Adipose tissue (tissue), 3 donors: ENCODE measurements around the gene AGO3. TPM values are rescaled to one million over a fixed set of nuclear protein-coding genes. Genes with fewer than 3 reads are reported as not detected.

Experiments
- H3K27ac ChIP-seq: one replicate; pipeline ENCODE4 v1.5.1; 2013; ENCODE audit warnings: low read depth, low read length
- WGBS, 3 donors: extraction: QIAGEN DNeasy Blood & Tissue Kit; methylation state at CpG; one replicate each; pipeline ENCODE4 v1.1.7; 2013; 5-methylcytosine and 5-hydroxymethylcytosine counted together
- polyA plus RNA-seq, 3 donors: library from polyadenylated mRNA; stranded (reverse); fragments of 200-250 nt; gene quantifications; one replicate each; pipeline ENCODE4 v1.2.3, GENCODE V29; 2013
- donor health status: healthy with polysubstance abuse.
- donor health status: Bipolar disorder and iron deficiency.
- donor health status: healthy.

Gene AGO3
- polyA plus RNA-seq, 3 donors, result 2.5 to 7.6 (median 5.4) TPM

- WGBS, 3 donors, result 1% methylated on average over 66 to 84 of the region's 84 CpGs
- H3K27ac ChIP-seq, result peak within 1 kb of the TSS; percentile 17
Measured at GRCh38 chr1:36088577-36089392, 157.9 kb downstream of the AGO3 start, which contains the start of gene ADPRS. TSS of gene ADPRS (plus strand) at chr1:36088892. CDS start at chr1:36088905, 13 bp downstream.

- no peak overlapping the region for H3K27ac ChIP-seq
Measured at GRCh38 chr1:36089393-36090121, 158.7 kb downstream of the AGO3 start.

GRCh38 chr1:36091141-36091540 is 160.2 kb downstream of the AGO3 start:
- H3K27ac ChIP-seq, result no peak overlapping the region
- 89 to 91% (median 91%) methylated on average over 4 of the region's 4 CpGs for WGBS, 3 donors

More at GRCh38 chr1:36089393-36090121, 158.7 kb downstream of the AGO3 start:
- WGBS, 3 donors, result 4% methylated on average over 32 of the region's 32 CpGs

GRCh38 chr1:36091698-36092097 is 160.8 kb downstream of the AGO3 start:
- no peak overlapping the region for H3K27ac ChIP-seq
- WGBS, 3 donors, result 93 to 96% (median 95%) methylated on average over 13 of the region's 13 CpGs

- WGBS, 3 donors, result 90 to 94% (median 94%) methylated on average over 17 of the region's 17 CpGs
- no peak overlapping the region for H3K27ac ChIP-seq
Measured at GRCh38 chr1:36092166-36092797, 161.4 kb downstream of the AGO3 start.

- H3K27ac ChIP-seq, result no peak overlapping the region
- WGBS, 3 donors, result 92 to 93% (median 93%) methylated on average over 9 of the region's 9 CpGs
Measured at GRCh38 chr1:36092798-36093185, 161.9 kb downstream of the AGO3 start.

GRCh38 chr1:36093226-36093625 is 162.3 kb downstream of the AGO3 start:
- no peak overlapping the region for H3K27ac ChIP-seq
- WGBS, 3 donors, result 70 to 86% (median 79%) methylated on average over 7 of the region's 7 CpGs

GRCh38 chr1:36093929-36094328 is 163.0 kb downstream of the AGO3 start:
- WGBS, 3 donors, result 73 to 78% (median 78%) methylated on average over 3 of the region's 3 CpGs
- H3K27ac ChIP-seq, result no peak overlapping the region

GRCh38 chr1:36094621-36095061 is 163.7 kb downstream of the AGO3 start:
- 80 to 89% (median 82%) methylated on average over 8 of the region's 8 CpGs for WGBS, 3 donors

GRCh38 chr1:36095760-36096405 is 165.0 kb downstream of the AGO3 start:
- WGBS, 3 donors, result 64 to 76% (median 66%) methylated on average over 15 of the region's 15 CpGs
- no peak overlapping the region for H3K27ac ChIP-seq

More at GRCh38 chr1:36094621-36095061, 163.7 kb downstream of the AGO3 start:
- H3K27ac ChIP-seq, result no peak overlapping the region

- 72 to 74% (median 73%) methylated on average over 16 of the region's 16 CpGs for WGBS, 3 donors
- no peak overlapping the region for H3K27ac ChIP-seq
Measured at GRCh38 chr1:36096500-36097432, 165.9 kb downstream of the AGO3 start.

- H3K27ac ChIP-seq, result no peak overlapping the region
- 89 to 93% (median 92%) methylated on average over 29 to 33 of the region's 33 CpGs for WGBS, 3 donors
Measured at GRCh38 chr1:36097693-36098585, 167.0 kb downstream of the AGO3 start.

GRCh38 chr1:36098650-36099365 is 167.9 kb downstream of the AGO3 start:
- 79 to 89% (median 87%) methylated on average over 12 to 13 of the region's 13 CpGs for WGBS, 3 donors
- H3K27ac ChIP-seq, result no peak overlapping the region

GRCh38 chr1:36099681-36100341 is 168.9 kb downstream of the AGO3 start:
- WGBS, 3 donors, result 30 to 34% (median 31%) methylated on average over 18 of the region's 18 CpGs
- no peak overlapping the region for H3K27ac ChIP-seq

- no peak overlapping the region for H3K27ac ChIP-seq
- 54 to 86% (median 66%) methylated on average over 6 of the region's 6 CpGs for WGBS, 3 donors
Measured at GRCh38 chr1:36100376-36100775, 169.5 kb downstream of the AGO3 start.
